Endometrium (tissue), 2 donors: ENCODE data around the gene TTYH3.

Source experiments
- FAIRE-seq: peaks from 2 replicates; lab custom pipeline; 2012; peaks lifted over from hg19 to GRCh38; lab: Jason Lieb, UNC
- donor health status: control.
- donor health status: control.

TTYH3 gene

DNA sequence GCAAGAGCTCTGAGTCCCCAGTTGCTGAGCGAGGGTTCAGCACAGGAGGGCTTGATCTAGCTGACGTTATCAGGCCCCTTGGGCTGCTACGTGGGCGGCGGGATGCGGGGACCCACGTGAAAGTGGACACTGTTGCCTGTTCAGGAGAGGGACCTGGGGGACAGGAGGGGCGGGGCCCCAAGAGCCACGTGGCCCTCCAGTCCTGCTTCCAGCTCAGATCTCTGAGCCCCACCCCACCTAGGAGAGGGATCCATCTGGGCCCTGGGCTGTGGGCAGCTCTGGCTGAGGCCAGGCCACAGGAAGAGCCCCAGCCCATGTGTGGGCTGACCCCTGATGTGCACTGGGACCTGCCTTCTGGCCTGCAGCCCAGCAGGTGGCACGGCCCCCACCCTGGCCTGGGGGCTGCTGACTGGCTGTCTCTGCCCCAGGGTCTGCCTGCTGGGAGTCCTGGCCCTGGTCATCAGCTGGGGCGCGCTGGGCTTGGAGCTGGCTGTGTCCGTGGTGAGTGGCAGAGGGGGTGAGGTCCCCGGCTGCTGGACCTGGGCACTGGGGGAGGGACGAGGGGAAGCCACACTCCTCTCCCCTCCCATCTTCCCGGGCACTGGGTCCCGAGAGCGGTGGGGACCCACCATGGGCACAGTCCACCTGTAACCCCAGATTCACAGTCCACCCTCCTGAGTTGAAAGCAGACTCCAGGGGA is 17.5 kb downstream of the TTYH3 start:
- FAIRE-seq, result no peak

DNA sequence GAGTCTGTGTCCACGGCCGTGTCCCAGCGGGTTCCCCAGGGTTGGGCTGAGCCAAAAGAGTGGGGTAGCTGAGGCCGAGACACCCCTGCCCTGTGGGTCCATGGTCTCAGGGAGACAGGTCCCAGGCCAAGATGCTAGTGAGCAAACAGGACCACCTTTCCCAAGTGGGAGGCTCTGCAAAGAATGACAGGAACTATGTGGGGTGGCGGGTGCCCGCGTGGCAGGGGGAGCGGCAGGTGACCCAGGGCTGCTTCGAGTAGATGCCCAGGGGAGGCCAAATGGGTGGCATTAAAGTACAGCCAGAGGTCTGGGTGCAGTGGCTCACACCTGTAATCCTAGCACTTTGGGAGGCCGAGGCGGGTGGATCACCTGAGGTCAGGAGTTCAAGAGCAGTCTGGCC is 18.2 kb downstream of the TTYH3 start:
- no peak for FAIRE-seq

DNA sequence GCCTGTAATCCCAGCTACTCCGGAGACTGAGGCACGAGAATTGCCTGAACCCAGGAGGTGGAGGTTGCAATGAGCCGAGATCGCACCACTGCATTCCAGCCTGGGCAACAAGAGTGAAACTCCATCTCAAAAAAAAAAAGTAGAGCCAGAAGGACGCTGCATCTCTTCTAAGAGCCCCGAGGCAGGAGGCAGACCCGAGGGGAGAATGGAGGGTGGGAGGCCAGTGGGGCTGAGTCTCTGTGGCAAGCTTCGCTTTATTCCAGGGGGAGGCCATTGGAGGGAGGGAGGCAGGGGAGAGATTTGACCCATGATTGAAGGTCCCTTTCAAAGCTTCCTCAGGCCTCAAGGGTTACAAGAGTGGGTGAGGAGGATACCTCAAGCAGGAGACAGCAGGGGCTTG is 18.7 kb downstream of the TTYH3 start:
- FAIRE-seq, result no peak

DNA sequence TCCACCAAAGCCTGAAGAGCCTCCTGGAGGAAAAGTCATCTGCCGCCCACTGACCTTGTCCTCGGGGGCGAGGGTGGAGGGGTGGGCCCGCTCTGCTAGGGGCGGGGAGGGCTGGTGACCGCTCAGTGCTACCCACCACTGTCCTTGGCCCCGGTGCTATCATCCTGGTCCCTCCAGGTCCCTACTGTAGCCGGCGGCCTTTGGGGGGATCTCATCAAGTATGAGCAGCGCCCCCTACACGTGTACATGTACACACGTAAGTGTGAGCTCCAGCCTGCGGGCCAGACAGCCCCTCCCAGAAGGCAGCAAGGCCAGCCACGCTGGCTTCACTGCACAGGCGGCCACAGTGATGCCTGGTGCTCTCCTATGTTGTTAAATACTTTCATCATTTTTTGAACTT is 19.6 kb downstream of the TTYH3 start:
- no peak for FAIRE-seq

DNA sequence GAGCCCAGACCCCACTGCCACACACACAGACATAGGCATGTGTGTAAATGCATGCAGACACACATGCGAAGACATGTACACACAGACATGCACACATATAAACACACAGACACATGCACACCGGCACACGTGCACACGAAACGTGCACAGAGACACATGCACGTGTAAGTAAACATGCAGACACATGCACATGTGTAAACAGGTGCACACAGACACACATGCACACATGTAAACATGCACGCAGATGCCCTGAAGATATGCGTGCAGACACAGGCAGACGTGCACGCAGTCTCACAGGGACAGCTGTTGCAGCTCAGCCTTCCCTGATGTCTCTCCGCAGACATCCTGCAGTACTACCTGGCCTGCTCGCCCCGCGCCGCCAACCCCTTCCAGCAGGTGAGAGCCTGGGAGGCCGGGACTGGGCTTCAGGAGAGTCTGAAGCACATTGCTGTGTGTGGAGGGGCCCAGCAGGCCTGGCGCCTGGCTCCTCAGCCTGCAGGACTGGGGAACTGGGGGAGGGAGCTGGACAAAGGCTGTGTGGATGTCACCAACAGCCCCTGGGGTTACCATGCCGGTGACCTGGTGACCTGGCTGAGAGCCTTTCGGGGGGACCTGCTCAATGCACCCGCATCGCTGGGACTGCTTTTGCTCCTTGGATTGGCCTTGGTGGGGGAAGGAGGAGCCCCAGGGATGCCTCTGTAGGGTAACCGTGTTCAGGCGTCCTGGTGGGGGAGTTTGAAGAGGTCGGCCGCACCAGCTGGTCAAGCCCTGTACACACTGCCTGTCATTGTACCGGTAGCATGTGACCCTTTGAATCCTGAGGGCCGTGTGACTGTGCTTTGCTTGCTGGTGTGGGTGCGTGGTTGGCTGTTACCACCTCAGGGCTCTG is 20.3 kb downstream of the TTYH3 start:
- no peak for FAIRE-seq

DNA sequence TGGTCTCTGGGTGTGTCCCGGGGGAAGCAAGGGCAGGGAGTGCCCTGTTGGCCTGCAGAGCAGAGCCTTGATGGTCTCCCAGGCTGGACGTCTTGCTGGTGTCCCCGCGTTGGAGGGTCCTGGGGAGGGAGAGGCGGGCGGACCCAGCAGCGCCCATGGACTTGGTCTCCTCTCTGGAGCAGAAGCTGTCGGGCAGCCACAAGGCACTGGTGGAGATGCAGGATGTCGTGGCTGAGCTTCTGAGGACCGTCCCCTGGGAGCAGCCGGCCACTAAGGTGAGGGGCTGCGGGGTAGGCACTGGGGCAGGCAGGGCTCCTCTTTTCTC is 20.9 kb downstream of the TTYH3 start:
- no peak for FAIRE-seq

DNA sequence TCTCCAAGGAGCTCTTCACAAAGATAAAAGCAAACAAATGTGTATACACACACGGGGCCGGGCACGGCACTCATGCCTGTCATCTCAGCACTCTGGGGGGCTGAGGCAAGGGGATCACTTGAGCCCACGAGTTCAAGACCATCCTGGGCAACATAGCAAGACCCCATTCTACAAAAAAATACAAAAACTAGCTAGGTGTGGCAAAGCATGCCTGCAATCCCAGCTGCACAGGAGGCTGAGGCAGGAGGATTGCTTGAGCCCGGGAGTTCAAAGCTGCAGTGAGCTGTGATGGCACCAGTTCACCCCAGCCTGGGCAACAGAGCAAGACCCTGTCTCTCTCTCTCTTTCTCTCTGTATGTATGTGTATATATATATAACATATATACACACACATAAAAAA is 22.3 kb downstream of the TTYH3 start:
- FAIRE-seq, result no peak

DNA sequence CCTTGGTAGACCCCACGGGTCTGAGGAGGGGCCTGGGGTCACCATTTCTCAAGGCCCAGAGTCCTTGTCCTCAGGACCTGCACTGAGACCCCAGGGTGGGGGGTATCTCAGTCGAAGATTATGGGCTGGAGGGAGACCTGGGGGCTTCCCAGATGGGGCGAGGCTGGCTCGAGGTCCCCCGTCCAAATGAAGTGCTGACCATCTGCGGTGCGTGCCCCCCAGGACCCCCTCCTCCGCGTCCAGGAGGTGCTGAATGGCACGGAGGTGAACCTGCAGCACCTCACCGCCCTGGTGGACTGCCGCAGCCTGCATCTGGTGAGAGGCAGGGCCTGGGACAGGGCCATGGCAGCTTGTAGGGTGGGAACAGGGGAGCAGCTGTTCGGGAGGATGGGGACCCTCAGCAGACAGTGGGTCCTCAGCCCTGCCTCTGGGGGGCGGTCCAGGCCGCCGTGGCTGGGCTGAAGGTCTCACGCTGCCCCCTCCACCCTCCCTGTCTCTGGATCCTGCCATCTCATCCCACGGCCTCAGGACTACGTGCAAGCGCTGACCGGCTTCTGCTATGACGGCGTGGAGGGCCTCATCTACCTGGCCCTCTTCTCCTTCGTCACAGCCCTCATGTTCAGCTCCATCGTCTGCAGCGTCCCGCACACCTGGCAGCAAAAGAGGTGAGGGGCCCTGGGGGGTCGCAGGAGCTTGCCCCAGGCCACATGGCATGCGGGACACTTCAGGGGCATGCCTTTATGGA is 24.3 kb downstream of the TTYH3 start:
- FAIRE-seq, result no peak

DNA sequence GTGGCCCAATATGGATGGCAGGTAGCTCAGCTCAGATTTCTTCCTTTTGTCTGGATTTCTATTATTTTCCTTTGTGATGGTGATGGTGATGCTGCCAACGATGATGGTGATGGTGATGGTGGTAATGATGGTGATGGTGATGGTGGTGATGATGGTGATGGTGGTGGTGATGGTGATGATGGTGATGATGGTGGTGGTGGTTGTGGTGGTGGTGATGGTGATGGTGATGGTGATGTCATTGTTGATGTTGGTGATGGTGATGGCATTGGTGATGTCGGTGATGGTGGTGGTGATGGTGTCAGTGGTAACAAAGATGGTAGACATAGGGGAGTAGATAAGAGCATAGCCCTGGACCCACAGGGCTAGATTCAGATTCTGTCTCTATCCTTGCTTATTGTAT is 25.4 kb downstream of the TTYH3 start:
- FAIRE-seq, result no peak

DNA sequence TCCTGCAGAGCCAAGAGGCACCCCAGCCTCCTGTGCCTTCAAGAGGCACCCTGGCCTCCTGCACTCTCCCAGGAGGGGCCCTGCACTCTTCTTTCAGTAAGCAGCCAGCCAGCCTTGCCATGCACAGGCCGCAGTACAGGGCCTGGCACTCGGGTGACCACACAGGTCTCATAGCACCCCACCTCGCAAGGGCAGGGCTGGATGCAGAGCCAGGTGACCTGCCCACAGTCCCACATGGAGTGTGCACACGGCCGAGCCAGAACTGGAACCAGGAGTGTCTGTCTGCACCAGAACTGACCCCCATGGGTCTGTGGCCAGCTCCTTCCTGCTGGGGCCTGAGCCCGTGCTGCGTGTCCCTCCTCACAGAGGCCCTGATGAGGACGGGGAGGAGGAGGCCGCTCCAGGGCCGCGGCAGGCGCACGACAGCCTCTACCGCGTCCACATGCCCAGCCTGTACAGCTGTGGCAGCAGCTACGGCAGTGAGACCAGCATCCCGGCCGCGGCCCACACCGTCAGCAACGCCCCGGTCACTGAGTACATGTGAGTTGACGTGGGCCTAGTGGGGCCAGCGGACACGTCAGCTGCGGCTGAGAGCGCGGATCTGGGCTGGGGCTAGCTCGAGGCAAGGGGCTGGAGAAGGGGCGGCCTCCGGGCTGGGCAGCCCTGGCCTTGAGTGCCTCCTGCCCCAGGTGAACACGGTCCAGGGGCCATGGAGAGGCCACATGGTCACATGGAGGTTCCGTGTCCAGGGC is 26.3 kb downstream of the TTYH3 start:
- no peak for FAIRE-seq

DNA sequence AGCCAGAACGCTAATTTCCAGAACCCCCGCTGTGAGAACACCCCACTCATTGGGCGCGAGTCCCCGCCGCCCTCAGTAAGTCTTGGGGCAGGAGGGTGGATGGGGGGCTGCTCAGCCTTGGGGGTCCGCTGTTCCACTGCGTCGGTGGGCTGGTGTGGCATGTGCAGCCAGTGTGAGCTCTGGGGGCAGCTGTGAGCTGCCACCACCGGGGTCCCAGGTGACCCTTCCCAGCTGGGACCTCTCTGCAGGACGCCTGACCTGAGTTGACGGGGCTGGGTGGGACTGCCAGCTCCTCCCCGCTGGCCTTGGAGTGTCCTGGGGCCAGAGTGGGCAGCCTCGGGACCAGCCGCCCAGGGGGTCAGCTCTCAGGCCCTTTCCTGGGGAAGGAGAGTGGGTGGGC is 27.2 kb downstream of the TTYH3 start:
- FAIRE-seq, result no peak

DNA sequence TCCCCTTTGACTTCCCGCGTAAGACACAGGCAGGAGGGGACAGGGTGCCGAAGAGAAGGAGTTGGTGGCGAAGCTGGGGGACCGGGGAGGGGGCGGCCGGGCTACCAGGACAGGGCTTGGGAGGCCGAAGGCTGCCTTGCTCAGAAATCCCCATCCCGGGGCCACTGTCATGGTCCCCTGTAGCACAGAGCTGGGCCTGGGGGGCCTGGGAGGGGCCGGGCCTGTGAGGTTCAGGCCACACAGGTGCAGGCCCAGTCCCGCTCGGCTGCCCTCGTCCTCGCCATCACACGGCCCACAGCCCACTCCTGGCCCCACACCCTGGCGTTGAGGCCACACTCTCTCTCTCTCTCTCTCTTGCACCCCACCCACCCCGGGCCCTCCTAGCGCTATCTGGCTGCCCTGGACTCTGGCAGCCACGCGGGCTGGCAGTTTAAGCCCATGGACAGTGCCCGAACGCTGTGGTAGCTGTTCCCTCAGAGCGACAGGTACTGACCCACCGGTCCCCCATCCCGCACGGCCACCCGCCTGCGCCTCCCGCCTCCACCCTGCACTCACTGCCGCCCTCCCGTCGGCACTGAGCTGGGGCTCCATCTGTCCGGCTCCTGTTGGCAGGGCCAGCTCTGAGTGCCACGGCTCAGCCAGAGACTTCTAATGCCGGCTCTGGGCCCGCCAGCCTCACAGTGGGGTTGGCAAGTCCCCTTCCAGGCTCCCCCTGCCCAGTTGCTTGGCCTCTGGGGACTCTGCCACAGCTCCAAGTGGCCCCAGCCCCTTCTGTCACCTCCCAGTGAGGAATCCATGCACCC is 28.0 kb downstream of the TTYH3 start:
- no peak for FAIRE-seq

DNA sequence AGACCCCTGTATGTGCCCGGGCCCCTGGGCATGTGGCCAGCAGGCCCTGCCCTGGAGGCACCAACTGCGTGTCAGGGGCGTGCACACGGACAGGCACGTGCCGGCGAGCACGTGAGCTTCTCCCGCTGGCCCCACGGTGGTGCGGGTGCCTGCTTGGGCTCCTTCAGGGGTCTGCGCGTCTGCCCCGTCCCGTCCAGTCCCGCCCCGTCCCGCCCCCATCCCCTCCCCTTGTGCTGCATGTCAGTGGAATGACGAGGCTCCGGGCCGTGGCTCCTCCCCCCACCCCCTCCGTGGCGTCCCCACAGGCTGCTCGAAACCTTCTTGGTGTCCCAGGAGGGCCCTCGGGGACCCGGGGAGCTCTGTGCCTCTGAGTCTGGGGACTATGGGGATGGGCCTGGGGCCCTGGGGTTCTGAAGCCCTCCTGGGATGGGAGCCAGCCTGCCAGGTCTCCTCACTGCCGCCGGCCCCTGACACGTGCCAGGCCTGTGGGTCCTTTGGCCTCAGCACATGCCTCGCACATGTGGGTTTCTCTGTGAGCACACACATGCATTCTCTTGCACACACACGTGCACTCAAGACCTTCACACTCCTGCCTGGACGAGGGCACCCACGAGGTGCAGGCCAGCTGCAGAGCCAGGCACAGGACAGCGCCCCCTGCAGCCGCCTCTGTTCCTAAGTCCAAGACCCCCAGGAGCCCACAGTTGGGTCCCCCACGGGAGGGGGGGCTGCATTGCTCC is 28.7 kb downstream of the TTYH3 start:
- FAIRE-seq, result no peak

DNA sequence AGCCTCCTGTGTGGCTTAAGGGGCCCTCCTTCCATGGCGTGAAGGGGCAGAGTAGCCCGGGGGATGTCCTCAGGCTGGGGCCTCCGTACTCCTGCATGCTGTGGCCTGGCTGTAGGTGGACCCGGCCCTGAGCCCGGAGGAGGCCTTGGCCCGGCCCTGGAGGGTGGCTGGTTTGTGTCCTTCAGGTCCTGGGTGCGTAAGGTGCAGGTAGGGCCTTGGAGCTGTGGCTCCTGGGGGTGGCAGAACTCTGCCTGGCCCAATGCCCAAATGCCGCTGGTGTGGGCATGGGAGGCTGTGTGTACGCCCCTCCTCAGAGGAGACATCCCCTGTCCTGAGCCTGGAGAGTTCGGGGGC is 29.3 kb downstream of the TTYH3 start:
- FAIRE-seq, result no peak

DNA sequence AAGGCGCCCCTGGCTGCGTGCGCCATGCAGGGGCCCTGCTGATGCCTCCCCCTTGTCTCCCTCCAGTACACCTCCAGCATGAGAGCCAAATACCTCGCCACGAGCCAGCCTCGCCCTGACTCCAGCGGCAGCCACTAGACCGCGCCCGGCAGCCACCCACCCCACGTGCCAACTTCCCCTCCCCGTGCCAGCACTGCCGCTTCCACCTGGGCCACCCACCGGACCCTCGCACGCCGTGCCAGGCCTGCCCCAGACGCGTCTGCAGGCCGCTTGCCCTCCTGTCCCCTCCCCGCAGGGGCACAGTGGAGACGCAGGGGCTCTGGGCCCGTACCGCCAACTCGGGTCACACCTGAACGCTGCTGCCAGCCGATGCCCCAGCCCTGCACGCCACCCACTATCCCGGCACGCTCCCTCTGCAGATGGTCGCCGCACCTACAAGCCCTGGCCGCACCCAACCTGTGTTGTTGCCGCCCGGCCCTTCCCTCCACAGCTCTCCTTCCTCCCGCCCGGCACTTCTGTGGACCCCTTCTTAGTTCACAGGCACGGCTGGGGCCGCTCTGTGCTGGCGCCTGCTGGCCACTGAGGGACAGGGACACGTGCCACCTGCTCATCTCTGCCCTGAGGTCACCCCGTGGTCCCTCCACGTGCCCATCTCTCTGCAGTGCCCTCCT is 30.0 kb downstream of the TTYH3 start:
- FAIRE-seq, result no peak

DNA sequence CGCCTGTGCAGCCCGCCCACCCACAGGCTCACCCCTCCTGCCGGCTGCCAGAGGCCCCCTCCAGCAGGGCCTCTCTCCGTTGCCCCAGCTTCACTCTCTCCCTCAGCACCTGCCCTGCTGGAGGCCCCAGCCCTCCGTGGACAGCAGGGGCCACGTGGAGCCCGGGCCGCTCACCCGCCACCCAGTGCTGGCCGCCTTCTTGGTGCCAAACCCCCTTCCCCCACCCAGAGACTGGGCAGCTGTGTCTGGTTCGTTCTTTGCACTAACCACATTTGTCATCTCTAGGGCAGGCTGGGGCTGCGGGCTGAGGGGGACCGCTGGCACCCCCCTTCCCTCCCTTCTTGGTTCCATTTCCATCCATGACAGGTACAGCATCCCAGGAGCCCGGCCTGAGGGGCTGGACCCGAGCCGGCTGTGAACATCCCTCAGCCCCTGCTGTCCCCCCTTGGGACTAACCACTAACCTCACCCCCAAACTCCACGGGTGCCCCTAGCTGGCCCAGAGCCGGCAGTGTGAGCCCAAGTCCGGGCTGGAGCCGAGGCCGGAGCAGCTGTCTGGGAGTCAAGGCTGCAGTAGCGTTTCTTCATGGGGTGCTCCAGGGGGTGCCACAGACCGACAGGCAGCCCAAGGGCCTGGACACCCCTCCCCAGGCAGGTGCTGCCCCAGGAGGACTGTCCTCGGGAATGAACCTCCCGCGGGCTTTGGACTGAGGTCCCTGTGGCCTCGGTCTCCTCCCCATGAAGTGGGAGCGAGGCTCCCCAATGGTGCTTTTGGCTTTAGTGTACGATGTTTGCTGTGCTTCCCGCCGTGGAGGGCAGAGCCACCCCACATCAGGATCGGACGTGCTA is 30.7 kb downstream of the TTYH3 start:
- FAIRE-seq, result no peak

DNA sequence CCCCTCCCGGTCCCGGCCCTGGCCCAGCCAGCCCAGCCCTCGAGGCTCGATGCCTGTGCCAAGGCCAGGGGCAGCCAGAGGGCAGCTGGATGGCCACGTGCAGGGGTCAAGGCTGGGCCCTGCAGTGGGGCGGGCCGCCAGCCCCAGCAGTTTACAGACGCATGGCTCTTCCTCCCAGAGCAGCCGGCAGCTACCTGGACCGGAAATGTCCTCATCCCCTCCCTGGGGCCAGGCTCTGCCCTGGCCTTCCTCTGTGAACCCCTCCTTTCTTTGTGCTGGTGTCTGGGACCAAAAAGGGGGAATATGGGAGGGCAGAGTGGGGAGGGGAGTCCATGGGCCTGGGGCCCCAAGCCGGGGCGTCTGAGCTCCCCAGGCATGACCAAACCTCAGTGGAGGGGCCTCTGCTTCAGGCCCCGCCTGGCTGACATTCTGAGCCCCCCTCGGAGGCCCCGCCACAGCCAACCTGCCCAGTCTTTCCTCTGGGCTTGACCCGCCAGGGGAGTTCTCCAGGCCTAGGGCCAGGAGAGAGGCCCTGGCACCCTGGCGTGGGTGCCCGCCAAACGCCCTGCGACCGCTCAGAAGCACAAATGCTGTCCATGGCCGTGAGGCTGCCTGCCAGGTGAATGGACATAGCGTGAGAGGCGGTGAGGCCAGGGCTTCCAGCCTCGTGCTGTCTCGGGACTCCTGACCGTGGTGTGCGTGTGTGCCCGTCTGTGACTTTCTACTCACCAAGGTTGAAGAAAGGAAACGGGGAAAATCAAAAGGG is 31.5 kb downstream of the TTYH3 start:
- FAIRE-seq, result no peak

DNA sequence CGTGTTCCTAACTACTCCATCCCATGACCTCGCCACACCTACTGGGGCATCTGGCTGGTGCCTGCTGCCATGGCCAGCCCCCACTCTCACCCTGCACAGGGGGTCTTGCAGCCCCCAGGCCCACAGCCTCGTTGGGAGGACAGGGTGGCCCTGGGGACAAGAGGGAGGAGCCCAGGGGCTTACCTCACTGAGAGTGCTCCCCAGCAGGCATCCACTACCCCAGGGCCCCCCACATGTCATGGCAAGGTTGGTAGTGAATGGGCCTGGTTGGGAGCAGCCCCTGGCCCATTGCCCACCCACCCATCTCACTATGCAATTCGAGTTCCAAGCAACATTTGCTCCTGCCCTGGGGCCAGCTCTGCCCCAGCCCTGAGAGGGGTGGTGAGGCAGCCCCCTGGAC is 32.2 kb downstream of the TTYH3 start:
- no peak for FAIRE-seq

DNA sequence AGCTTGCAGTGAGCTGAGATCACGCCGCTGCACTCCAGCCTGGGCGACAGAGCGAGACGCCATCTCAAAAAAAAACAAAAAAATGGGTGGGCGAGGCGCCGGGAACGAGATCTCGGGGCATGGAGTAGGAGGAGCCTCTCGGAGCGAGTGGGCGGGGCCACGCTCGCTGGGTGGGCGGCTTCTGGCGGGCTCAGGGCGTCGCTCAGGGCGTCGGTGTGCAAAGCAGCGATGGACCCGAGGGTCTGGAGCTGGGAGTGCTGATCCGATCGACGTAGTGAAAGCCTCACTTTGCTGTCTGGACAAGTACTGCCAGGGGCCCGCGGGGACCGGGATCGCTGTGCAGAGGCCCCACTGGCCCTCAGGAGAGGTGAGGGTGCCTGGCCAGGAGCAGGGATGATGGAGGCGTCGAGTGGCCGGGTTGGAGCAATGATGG is 33.6 kb downstream of the TTYH3 start:
- no peak for FAIRE-seq
